WTC11 (cell line): ENCODE data around the gene TSBP1. TPM values are rescaled to one million over a fixed set of nuclear protein-coding genes. Genes with fewer than 3 reads are reported as not detected.

ENCODE experiments used
- ATAC-seq: fragments of 200-7000 bp; cut with Tn5 transposase; 2 replicates; pipeline ENCODE4 v1.10.0; 2021; ENCODE audit warnings: mild to moderate bottlenecking, moderate library complexity
- CTCF ChIA-PET: fragments of 300-600 bp; sonication (Branson Sonifier 250); formaldehyde crosslinking; loops from one replicate; lab custom pipeline; 2021; ENCODE audit warnings: antibody characterized with exemption; lab: Charles Lee
- POLR2A ChIA-PET: fragments of 350-600 bp; sonication (Branson Sonifier 250); formaldehyde crosslinking; loops from one replicate; lab custom pipeline; 2021; ENCODE audit warnings: antibody characterized with exemption; lab: Charles Lee
- DNase-seq: peaks from one replicate; pipeline ENCODE4 v3.0.0; 2021; ENCODE audit warnings: low spot score
- H3K27ac Mint-ChIP-seq: 2 replicates; pipeline ENCODE4 v1.8.0; 2021; ENCODE audit warnings: mixed read lengths
- H3K27me3 Mint-ChIP-seq: 2 replicates; pipeline ENCODE4 v1.8.0; 2021; ENCODE audit warnings: low read depth, mild to moderate bottlenecking, moderate library complexity, mixed read lengths
- H3K36me3 Mint-ChIP-seq: 2 replicates; pipeline ENCODE4 v1.8.0; 2021; ENCODE audit warnings: mixed read lengths
- H3K4me1 Mint-ChIP-seq: 2 replicates; pipeline ENCODE4 v1.8.0; 2022; ENCODE audit warnings: mixed read lengths
- H3K4me3 Mint-ChIP-seq: 2 replicates; pipeline ENCODE4 v1.8.0; 2021; ENCODE audit warnings: mild to moderate bottlenecking, moderate library complexity, mixed read lengths
- H3K9me3 Mint-ChIP-seq: 2 replicates; pipeline ENCODE4 v1.8.0; 2021; ENCODE audit warnings: mixed read lengths
- CBFB ChIP-seq: sonication (generic); formaldehyde crosslinking; IDR thresholded peaks from 2 replicates; pipeline ENCODE4 v1.8.1; 2022; ENCODE audit warnings: mild to moderate bottlenecking, low read depth, missing genetic modification reagents
- CREB1 ChIP-seq: sonication (generic); formaldehyde crosslinking; IDR thresholded peaks from 2 replicates; pipeline ENCODE4 v1.8.0; 2023; ENCODE audit warnings: mild to moderate bottlenecking, missing genetic modification reagents
- CTCF ChIP-seq: fragments of 200-600 bp; IDR thresholded peaks from 2 replicates; pipeline ENCODE4 v1.8.0; 2022; ENCODE audit warnings: antibody characterized with exemption
- EMX1 ChIP-seq: fragments of 250-450 bp; sonication (Bioruptor Pico); IDR thresholded peaks from 2 replicates; pipeline ENCODE4 v1.8.0; 2021; ENCODE audit warnings: mild to moderate bottlenecking
- GABPB1 ChIP-seq: sonication (generic); formaldehyde crosslinking; IDR thresholded peaks from 2 replicates; pipeline ENCODE4 v1.8.1; 2023; ENCODE audit warnings: mild to moderate bottlenecking, missing genetic modification reagents
- HMGXB4 ChIP-seq: sonication (generic); formaldehyde crosslinking; IDR thresholded peaks from 2 replicates; pipeline ENCODE4 v1.8.1; 2023; ENCODE audit warnings: mild to moderate bottlenecking, moderate library complexity, missing genetic modification reagents
- MXD4 ChIP-seq: fragments of 250-450 bp; sonication (Bioruptor Pico); IDR thresholded peaks from 2 replicates; pipeline ENCODE4 v1.8.0; 2021; ENCODE audit warnings: mild to moderate bottlenecking, moderate library complexity, borderline replicate concordance
- NR3C1 ChIP-seq: sonication (generic); formaldehyde crosslinking; conservative IDR thresholded peaks from 2 replicates; pipeline ENCODE4 v1.8.1; 2023; ENCODE audit warnings: low read depth, mild to moderate bottlenecking, missing genetic modification reagents
- PRRX2 ChIP-seq: fragments of 250-450 bp; sonication (Bioruptor Pico); IDR thresholded peaks from 2 replicates; pipeline ENCODE4 v1.8.0; 2021; ENCODE audit warnings: mild to moderate bottlenecking
- TCF7 ChIP-seq: sonication (generic); formaldehyde crosslinking; IDR thresholded peaks from 2 replicates; pipeline ENCODE4 v1.8.0; 2022; ENCODE audit warnings: mild to moderate bottlenecking, low read depth, missing genetic modification reagents, moderate library complexity
- ZMAT4 ChIP-seq: fragments of 250-450 bp; sonication (Bioruptor Pico); IDR thresholded peaks from 2 replicates; pipeline ENCODE4 v1.9.0; 2021; ENCODE audit warnings: mild to moderate bottlenecking
- ZNF138 ChIP-seq: sonication (generic); formaldehyde crosslinking; conservative IDR thresholded peaks from 2 replicates; pipeline ENCODE4 v1.8.1; 2022; ENCODE audit warnings: mild to moderate bottlenecking, moderate library complexity, missing genetic modification reagents
- ZNF263 ChIP-seq: sonication (generic); formaldehyde crosslinking; IDR thresholded peaks from 2 replicates; pipeline ENCODE4 v1.8.1; 2022; ENCODE audit warnings: low read depth, mild to moderate bottlenecking, moderate library complexity, missing genetic modification reagents
- ZNF281 ChIP-seq: sonication (generic); formaldehyde crosslinking; IDR thresholded peaks from 2 replicates; pipeline ENCODE4 v1.8.0; 2023; ENCODE audit warnings: mild to moderate bottlenecking, missing genetic modification reagents
- ZNF423 ChIP-seq: fragments of 250-450 bp; sonication (Bioruptor Pico); IDR thresholded peaks from 2 replicates; pipeline ENCODE4 v2.1.2; 2022; ENCODE audit warnings: mild to moderate bottlenecking, moderate library complexity
- total RNA-seq: library from RNA; stranded (reverse); gene quantifications from 3 replicates; pipeline ENCODE4 v1.2.3, GENCODE V29; 2021
- TF ChIP-seq, protein P1 (sequence below): sonication (generic); formaldehyde crosslinking; IDR thresholded peaks from 2 replicates; pipeline ENCODE4 v1.8.0; 2023; ENCODE audit warnings: missing genetic modification reagents, mild to moderate bottlenecking, borderline replicate concordance
- TF ChIP-seq, protein P2 (sequence below): sonication (generic); formaldehyde crosslinking; IDR thresholded peaks from 2 replicates; pipeline ENCODE4 v1.8.0; 2022; ENCODE audit warnings: missing genetic modification reagents

The TSBP1 gene
- total RNA-seq, 1 experiment from 2014 or later: not detected

DNA sequence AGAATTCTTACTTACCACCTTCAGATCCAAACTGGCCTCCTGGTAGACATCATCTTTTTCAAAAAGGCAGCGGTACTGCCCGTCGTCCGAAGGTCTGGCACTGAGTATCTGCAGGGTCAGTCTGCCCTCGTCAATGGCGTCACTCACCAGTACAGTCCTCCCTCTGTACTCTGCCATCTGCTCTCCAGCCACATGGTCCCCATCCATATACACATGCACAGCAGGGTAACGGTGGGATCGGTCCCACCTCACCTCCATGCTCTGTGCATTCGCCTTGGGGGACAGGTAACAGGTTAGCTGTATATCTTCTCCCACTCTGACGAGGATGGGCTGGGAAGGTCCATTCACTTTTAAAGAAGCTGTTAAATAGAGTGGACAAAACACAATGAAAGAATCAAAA, 24.3 kb upstream of the TSBP1 start:
- ATAC-seq (no peak), DNase-seq (no peak)
- Mint-ChIP-seq H3K4me1 (no peaks in the 10 kb centered on the region), H3K9me3 (peaks cover 4% of the 10 kb centered on the region), H3K4me3 (no peak overlapping the region), H3K27ac (no peak overlapping the region), H3K27me3 (peaks cover 6% of the 10 kb centered on the region; the same call in 1 of the 2 replicates), H3K36me3 (no peaks in the 10 kb centered on the region)
- POLR2A ChIA-PET: no interaction called here
- TF ChIP-seq, protein P1, sequence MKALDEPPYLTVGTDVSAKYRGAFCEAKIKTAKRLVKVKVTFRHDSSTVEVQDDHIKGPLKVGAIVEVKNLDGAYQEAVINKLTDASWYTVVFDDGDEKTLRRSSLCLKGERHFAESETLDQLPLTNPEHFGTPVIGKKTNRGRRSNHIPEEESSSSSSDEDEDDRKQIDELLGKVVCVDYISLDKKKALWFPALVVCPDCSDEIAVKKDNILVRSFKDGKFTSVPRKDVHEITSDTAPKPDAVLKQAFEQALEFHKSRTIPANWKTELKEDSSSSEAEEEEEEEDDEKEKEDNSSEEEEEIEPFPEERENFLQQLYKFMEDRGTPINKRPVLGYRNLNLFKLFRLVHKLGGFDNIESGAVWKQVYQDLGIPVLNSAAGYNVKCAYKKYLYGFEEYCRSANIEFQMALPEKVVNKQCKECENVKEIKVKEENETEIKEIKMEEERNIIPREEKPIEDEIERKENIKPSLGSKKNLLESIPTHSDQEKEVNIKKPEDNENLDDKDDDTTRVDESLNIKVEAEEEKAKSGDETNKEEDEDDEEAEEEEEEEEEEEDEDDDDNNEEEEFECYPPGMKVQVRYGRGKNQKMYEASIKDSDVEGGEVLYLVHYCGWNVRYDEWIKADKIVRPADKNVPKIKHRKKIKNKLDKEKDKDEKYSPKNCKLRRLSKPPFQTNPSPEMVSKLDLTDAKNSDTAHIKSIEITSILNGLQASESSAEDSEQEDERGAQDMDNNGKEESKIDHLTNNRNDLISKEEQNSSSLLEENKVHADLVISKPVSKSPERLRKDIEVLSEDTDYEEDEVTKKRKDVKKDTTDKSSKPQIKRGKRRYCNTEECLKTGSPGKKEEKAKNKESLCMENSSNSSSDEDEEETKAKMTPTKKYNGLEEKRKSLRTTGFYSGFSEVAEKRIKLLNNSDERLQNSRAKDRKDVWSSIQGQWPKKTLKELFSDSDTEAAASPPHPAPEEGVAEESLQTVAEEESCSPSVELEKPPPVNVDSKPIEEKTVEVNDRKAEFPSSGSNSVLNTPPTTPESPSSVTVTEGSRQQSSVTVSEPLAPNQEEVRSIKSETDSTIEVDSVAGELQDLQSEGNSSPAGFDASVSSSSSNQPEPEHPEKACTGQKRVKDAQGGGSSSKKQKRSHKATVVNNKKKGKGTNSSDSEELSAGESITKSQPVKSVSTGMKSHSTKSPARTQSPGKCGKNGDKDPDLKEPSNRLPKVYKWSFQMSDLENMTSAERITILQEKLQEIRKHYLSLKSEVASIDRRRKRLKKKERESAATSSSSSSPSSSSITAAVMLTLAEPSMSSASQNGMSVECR (CRISPR knock-in tag): no peak
- no peak for TF ChIP-seq EMX1 (CRISPR knock-in tag)
- no peak for TF ChIP-seq GABPB1 (CRISPR knock-in tag)
- no peak for TF ChIP-seq CTCF
- TF ChIP-seq NR3C1 (CRISPR knock-in tag): no peak
- TF ChIP-seq ZMAT4 (CRISPR knock-in tag): no peak
- TF ChIP-seq ZNF263: no peak
- no peak for TF ChIP-seq HMGXB4 (CRISPR knock-in tag)
- TF ChIP-seq ZNF281 (CRISPR knock-in tag): no peak
- TF ChIP-seq TCF7 (CRISPR knock-in tag): no peak
- CTCF ChIA-PET: no interaction called here

- Mint-ChIP-seq H3K27ac (no peak overlapping the region), H3K27me3 (peaks cover 3% of the 10 kb centered on the region; the same call in 1 of the 2 replicates), H3K9me3 (no peaks in the 10 kb centered on the region), H3K4me1 (no peaks in the 10 kb centered on the region), H3K36me3 (no peaks in the 10 kb centered on the region), H3K4me3 (no peak overlapping the region)
- CTCF ChIA-PET: interaction anchor here (0.9 to 1.1 kb wide), 2 partner anchors 19 to 149 kb away, joined by 3 to 4 read pairs; no protein-coding TSS in a partner anchor
- POLR2A ChIA-PET: no interaction called here
- DNase-seq: no peak
- TF ChIP-seq, protein P2, sequence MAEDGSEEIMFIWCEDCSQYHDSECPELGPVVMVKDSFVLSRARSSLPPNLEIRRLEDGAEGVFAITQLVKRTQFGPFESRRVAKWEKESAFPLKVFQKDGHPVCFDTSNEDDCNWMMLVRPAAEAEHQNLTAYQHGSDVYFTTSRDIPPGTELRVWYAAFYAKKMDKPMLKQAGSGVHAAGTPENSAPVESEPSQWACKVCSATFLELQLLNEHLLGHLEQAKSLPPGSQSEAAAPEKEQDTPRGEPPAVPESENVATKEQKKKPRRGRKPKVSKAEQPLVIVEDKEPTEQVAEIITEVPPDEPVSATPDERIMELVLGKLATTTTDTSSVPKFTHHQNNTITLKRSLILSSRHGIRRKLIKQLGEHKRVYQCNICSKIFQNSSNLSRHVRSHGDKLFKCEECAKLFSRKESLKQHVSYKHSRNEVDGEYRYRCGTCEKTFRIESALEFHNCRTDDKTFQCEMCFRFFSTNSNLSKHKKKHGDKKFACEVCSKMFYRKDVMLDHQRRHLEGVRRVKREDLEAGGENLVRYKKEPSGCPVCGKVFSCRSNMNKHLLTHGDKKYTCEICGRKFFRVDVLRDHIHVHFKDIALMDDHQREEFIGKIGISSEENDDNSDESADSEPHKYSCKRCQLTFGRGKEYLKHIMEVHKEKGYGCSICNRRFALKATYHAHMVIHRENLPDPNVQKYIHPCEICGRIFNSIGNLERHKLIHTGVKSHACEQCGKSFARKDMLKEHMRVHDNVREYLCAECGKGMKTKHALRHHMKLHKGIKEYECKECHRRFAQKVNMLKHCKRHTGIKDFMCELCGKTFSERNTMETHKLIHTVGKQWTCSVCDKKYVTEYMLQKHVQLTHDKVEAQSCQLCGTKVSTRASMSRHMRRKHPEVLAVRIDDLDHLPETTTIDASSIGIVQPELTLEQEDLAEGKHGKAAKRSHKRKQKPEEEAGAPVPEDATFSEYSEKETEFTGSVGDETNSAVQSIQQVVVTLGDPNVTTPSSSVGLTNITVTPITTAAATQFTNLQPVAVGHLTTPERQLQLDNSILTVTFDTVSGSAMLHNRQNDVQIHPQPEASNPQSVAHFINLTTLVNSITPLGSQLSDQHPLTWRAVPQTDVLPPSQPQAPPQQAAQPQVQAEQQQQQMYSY (CRISPR knock-in tag): no peak
- TF ChIP-seq ZNF423: no peak
- no peak for TF ChIP-seq CREB1 (CRISPR knock-in tag)
- TF ChIP-seq CBFB (CRISPR knock-in tag): no peak
- no peak for TF ChIP-seq PRRX2 (CRISPR knock-in tag)
- no peak for TF ChIP-seq MXD4 (CRISPR knock-in tag)
- TF ChIP-seq ZNF138 (CRISPR knock-in tag): no peak
- ATAC-seq: no peak
Measured at GRCh38 chr6:32393665-32394420, 22.1 kb upstream of the TSBP1 start.
